HG02870 (cell line): ENCODE results near the gene PHF13.
"Not testable (repeated sequence)": the region's sequence is repeated elsewhere in the genome, so short reads cannot be mapped to it uniquely, and the experiment has no call there.

Experiments used
- ATAC-seq: cut with Tn5 transposase; IDR thresholded peaks from one replicate; pipeline ENCODE4 v1.9.1; 2021; ENCODE audit warnings: mild to moderate bottlenecking, moderate library complexity; ENCODE audit not compliant: unreplicated experiment

Gene PHF13

DNA sequence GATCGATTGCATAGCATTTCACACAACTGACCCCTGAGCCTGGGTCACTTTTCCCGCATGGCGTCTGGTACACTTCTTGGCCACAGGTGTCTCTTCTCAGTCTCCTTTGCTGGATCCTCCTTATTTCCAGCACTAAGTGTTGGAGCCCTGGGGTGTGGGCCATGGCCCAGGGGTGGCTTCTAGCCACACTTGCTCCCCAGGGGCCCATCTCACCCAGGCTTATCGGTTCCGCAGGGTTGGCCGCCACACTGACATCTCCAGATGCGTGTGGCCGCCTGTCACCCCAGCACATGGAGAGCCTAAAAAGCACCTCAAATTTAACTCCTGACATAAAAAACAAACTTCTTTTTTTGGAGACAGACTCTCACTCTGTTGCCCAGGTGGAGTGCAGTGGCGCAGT lies 13.5 kb downstream of the PHF13 start:
- no peak for ATAC-seq

DNA sequence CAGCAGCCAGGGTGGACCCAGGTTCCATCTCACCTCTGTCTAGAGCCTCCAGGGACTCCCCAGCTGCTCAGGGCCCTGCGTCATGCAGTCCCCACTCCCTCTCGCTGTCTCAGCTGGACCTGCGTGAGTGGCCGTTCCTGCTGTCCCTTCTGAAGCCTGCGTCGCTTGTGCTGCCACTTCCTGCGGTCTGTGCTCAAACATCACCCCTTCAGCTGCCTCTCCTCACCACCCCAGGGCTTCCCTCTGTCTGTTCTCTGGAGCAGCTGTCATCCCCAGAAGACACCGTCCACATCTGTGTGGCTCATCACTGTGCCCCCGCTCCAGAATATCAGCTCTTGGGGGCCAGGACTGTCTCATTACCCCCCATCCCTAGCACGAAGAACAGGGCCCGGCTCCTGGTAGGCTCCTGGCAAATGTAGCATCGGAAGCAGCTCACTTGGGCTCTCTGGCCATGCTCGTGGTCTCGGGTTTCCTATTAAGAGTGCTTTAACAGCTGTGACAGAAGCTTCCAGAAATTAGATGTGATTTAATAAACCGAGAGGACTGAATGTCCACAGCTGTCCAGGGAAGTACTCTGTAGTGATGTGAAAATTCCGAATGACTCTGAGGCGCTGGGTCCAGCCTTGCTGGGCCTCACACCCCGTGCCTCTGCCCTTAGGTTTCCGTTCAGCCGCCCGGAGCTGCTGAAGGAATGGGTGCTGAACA lies 14.5 kb downstream of the PHF13 start:
- ATAC-seq, result no peak

DNA sequence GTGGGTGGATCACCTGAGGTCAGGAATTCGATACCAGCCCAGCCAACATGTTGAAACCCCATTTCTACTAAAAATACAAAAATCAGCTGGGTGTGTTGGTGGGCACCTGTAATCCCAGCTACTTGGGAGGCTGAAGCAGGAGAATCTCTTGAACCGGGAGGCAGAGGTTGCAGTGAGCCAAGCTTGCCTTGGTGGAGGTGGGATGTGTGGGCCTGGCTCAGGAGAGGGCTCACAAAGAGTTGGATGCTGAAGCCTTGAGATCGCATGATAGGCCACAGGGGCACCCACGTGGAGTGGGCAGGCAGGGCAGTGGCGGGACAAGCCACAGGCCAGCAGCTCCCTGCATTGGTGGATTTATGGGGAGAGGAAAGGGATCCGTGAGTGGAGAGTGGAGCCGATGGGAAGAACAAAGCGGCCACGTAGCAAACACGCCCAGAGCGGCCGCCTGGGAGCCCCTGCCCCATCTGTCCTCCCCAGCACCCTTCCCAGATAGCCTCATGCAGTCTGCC lies 15.5 kb downstream of the PHF13 start:
- no peak for ATAC-seq

DNA sequence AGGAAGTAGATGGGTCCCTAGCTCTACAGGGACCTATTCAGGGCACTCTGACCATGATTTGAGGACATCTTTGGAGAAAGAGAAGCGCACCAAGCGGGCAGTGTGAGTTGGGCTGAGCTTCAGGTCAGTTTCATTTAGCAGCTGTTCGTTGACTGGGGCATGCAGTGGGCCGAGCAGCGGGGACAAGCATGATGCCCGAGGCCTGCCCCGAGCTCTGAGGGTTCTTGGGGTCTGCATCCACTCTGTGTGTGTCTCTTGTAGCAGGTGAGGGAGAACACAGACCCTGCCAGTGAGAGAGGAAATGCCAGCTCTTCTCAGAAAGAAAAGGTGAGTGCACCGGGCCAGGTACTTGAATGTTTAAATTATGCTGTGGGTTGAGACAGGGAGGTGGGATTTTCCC lies 16.5 kb downstream of the PHF13 start:
- ATAC-seq, result no peak

DNA sequence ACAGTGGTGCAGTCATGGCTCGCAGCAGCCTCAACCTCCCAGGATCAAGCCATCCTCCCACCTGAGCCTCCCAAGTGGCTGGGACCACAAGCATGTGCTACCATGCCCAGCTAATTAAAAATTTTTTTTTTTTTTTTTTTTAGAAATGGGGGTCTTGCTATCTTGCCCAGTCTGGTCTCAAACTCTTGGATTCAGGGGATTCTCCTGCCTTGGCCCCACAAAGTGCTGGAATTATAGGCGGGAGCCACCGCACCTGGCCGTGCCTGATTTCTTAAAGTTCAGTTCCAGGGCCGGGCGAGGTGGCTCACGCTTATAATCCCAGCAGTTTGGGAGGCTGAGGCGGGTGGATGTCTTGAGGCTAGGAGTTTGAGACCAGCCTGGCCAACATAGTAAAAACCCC lies 17.5 kb downstream of the PHF13 start:
- ATAC-seq, result no peak

DNA sequence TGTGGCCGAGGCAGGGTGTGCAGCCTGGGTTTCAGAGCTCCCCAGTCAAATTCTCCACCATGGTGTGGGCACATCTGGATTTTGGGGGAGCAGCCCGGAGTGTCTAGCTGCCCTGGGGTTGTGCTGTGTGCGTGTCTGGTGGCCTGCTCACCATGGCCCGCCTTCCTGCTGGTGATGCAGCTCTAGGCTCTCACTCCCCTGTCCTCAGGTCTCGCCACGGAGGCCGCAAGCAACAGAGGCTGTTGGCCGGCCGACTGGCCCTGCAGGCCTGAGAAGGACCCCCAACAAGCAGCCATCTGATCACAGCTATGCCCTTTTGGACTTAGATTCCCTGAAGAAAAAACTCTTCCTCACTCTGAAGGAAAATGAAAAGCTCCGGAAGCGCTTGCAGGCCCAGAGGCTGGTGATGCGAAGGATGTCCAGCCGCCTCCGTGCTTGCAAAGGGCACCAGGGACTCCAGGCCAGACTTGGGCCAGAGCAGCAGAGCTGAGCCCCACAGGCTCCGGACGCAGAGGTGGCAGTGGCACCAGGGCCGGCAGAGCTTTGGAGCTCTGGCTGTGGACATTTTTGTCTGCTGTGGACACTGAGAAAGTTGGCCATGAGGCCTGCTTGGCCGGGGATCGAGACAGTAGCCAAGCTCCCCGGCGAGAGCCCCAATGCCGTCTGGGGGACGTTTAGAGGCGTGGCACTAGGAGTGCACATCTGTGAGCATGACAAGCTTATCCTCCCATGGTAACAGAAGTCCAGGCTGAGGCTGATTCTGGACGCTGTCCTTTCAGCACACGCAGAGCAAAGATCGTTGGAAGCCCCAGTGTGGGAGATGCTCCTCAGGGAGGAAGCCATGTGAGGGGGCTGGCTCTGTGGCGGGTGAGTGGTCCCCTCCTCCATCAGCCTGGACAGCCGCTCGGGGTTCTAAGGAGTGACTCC lies 19.3 kb downstream of the PHF13 start:
- ATAC-seq, result no peak

DNA sequence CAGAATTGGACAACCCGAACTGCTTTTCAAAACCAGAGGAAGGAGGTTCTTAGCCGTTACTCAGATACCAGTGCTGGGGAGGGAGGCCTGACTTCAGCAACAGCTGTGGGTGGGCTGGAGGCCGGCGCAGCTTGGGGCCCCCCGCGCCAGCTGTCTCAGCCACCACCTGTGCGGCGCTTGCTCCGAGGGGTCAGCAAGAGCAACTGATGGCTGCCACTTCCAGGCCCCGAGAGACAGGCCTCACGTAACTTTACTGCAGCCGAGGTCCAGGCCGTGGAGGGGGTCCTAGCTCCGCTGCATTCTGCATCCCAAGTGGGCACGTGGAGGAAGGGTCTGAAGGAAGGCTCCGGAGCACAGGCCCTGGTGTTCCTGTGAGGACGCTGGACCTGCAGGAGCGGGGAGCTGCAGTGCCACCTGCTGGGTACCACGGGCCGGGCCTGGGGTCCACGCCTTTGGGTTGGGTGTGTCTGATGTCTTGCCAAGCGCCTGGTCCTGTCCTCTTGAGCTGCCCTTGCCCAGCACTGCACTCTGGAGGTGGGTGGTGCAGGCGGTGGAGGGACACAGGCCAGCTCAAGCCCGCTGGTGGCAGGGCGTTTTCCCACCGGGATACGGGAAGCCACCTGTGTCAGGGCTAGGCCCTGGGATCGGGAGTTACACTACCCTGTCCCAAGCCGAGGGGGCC lies 21.0 kb downstream of the PHF13 start:
- ATAC-seq, result no peak

DNA sequence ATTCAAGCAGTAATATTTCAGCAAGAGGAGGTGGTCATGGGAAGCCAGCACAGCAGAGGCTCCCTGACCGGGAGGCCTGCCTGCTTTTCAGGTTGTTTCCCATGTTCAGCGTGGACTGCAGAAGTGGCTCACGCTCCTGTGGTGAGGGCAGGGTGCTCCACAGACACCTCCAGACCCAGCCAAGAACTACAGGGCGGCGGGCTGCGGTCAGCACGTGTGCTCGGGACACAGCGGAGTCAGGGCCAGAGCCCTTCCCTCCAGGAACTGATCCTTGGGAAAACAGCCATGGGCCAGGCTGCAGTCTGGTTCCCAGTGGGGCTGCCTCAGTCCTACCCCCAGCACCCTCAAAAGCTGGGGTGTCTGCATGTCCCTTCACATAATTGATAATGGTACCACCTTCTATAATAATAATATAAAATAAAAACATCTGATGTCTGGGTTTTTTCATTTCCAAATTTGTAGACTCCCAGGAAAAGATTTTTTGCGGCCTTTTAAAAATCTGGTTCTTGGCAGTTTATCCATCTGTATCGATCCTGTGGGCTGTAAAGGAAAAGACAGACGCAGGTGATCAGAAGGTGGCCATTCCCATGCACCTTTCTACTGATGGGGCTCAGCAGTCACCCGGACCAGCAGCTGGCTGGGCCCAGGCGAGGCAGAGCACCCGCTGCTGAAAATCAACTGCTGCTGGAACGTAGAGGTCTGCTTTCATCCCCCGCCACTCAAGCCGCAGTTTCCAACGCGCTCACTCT lies 21.8 kb downstream of the PHF13 start:
- ATAC-seq, result no peak

DNA sequence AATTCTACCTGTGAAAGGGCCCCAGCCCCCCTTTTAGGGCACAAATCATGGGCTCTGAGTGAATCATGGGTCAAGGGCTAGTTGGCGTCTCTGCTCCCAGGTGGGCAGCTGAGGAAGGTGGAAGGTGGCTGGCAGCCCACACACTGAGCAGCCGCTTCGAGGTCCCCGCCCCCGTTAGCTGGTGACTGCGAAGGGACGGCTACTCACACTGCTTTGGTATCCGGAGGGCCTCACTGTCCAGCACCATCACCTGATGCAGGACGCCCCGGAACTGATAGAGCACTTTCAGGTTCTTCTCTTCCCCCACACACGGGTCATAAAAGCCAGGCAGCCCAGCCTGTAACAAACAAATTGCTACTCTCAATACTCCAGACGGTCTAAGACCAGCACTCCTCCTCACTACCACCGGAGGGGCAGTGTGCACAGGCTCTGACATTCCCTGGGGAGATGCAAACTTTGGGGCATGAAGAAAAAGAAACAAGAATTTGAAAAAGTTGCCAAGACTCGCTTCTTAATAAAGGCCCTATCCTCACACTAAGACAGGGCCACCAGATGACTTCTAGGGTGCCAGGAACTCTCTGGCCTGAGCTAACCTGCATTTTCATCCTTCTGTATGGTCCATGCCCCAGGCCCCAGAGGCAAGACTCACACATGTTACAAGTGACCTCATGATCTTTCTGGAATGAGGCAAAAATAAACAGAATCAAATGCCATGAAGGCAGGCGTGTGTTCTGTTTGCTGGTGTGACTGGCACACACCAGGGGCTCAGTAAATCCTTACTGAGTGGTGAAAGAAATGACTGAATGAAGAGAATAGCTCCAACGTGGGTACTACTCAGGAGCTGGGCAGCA lies 22.6 kb downstream of the PHF13 start:
- no peak for ATAC-seq

DNA sequence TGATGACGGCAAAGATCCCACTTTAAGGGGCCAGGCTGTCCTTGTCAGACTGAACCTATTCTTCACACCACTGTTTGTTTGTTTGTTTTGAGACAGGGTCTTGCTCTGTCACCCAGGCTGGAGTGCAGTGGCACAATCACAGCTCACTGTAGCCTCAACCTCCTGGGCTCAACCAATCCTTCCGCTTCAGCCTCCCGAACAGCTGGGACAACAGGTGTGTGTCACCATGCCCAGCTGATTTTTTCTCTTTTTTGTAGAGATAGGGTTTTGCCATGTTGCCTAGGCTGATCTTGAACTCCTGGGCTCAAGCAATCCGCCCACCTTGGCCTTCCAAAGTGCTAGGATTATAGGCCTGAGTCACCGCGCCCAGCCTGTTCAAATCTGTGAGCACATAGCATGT lies 23.2 kb downstream of the PHF13 start:
- ATAC-seq, result not testable (repeated sequence)

DNA sequence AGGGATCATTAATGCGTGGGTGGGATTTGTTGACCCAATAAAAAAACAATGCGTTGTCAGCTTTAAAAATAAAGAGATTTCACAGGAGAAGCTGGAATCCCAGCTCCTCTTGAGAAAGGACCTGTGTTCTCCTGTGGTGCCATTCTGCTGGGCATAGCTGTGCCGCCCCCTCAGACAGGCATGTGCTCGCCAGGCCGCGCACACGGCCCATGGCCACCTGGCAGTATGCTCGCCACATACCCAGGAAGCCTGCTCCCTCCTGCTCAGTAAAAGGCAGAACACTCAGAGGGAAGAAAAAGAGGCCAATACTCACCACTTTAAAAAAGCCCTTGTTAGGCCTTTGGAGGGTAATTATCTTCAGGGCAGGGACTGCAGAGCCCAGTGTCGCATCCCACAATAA lies 24.2 kb downstream of the PHF13 start:
- no peak for ATAC-seq

DNA sequence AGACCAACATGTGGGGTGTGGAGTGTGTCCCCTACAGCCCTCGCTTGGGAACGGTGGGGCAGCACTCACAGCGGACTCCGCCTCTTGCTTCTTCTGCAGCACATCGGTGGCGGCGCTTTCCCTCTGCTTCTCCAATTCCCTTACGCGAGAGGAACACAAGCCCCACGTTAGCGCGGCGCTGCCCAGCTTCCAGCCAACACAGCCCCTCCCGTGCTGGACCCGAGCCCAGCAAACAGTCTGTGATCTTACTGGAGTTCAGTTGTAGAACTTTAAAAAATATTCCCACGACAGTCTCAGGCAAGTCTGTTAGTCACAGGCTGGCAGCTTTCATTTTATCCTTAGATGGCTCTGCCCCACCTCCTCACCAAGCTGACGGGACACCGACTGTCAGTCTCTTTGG lies 24.7 kb downstream of the PHF13 start:
- ATAC-seq, result no peak

DNA sequence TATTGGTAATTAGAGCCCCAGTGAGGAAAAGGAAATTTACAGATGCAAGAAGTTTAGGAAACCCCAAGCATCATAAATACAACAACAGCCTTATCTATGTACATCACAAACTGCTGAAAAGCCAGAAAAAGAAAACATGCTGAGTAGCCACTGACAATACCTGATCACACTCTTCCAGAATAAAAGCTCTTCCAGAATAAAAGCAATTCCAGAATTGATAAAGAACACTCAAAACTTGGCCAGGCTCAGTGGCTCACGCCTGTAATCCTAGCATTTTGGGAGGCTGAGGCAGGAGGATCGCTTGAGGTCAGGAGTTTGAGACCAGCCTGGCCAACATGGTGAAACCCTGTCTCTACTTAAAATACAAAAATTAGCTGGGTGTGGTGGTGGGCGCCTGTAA lies 27.3 kb downstream of the PHF13 start:
- ATAC-seq, result not testable (repeated sequence)

DNA sequence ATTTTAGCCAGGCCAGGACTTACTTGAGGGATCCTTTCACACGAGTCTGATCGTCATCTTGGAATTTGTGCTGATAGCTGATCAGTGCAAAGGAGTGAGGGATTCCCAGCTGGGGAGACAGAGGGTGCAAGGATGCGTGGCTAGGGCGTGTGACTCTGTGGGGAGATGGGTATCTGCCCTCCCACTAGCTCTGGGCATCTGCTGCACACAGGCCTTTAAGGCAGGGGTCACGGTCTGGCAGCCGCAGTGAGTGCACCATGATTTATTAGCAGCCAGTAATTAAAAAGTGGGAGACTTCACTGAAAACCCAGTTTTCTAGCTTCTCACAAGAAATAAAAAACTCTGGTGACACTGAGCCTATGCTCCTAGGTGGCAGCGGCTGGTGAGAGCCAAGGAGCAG lies 31.5 kb downstream of the PHF13 start:
- no peak for ATAC-seq

DNA sequence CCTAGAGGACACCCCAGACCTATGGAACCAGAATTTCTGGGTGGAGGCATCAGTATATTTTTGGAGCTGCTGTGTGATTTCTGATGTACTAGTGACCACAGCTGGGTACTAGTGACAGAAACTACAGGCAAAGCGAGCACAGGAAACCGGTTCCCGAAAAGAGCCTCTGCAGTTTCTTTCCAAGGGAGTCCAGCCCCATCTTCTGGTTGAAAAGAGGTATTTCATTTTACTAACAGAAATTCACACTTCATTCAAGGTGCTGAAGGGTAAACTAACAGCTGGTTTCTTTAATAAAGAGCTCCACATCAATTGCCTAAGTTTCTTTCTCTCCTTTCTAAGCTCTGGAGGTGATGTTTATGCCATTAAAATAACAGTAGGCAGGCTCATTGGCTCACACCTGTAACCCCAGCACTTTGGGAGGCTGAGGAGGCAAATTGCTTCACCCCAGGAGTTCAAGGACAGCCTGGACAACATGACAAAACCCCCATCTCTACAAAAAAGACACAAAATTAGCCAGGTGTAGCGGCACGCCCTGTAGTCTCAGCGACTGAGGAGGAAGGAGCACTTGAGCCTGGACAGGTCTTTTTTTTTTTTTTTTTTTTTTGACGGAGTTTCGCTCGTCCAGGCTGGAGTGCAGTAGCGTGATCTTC lies 33.1 kb downstream of the PHF13 start:
- ATAC-seq, result no peak

DNA sequence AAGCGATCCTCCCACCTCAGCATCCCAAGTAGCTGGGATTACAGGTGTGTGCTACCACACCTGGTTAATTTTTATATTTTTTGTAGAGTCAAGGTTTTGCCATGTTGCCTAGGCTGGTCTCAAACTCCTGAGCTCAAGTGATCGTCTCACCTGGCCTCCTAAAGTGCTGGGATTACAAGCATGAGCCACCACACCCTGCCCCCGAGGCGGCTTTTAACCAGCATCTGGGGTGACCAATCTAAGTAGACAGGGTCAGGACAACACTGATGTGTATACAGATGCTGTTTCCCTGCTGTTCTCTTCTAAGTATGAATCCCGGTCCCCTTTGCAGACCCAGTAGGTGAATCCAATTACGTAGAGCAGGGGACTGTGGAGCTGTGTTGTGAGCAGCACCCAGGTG lies 35.0 kb downstream of the PHF13 start:
- no peak for ATAC-seq

DNA sequence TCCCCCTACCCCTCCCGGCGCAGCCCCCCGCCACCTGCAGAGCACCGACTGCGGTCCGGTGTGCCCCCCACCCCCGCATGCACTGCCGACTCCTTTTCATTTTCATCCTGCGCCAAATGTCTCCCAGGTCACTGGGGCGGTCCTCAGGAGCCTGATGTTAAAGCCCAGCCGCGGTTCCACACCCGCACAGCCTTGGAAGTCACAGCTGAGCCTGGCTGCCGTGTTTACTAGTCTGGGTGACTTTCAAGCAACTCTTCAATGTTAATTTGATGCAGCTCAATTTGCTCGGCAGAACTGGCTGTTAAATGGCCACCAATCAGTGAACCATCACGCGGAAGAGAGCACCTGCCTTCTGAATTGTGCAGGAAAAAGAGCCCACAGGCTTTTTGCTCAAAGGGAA lies 38.4 kb downstream of the PHF13 start:
- no peak for ATAC-seq

DNA sequence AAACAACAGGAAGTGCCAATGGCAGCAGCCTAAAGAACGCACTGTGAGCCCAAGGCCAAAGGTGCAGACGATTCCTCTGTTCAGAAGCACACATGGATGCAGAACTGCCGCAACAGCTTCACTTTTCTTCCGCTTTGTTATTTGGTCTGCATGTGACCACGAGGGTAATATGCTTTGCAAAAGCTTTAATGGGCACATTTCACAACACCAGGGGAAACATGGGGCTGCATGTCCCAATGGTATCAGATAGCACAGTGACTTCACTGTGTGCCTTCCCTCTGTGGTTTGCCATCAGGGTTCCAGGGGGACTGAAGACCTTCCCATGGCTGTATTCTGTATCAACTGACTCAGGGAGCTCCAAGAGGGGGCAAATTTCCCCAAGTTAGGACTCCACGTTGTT lies 39.5 kb downstream of the PHF13 start:
- ATAC-seq, result no peak
